LHCN-M2 (cell line): ENCODE data around the gene TTL. TPM values are rescaled to one million over a fixed set of nuclear protein-coding genes. Genes with fewer than 3 reads are reported as not detected.
A peak's percentile ranks its signal among the peaks of the same experiment; 100 is the strongest.
"Not testable (repeated sequence)": the region's sequence is repeated elsewhere in the genome, so short reads cannot be mapped to it uniquely, and the experiment has no call there.

ENCODE experiments used
- DNase-seq: peaks from one replicate; pipeline ENCODE4 v3.0.0-alpha.2; 2012; ENCODE audit warnings: low read depth
- polyA plus RNA-seq: library from polyadenylated mRNA; unstranded; fragments of >200 nt; gene quantifications from one replicate; pipeline ENCODE4 v1.2.1, GENCODE V29; 2012; ENCODE audit warnings: missing spikeins
- total RNA-seq: library from RNA; depleted of rRNA; stranded (reverse); fragments of >200 nt; gene quantifications from 2 replicates; pipeline ENCODE4 v1.2.3, GENCODE V29; 2014; rRNA removed

TTL gene
- 53.9 and 57.6 TPM in 2 replicates for total RNA-seq
- polyA plus RNA-seq = 22.4 TPM

DNA sequence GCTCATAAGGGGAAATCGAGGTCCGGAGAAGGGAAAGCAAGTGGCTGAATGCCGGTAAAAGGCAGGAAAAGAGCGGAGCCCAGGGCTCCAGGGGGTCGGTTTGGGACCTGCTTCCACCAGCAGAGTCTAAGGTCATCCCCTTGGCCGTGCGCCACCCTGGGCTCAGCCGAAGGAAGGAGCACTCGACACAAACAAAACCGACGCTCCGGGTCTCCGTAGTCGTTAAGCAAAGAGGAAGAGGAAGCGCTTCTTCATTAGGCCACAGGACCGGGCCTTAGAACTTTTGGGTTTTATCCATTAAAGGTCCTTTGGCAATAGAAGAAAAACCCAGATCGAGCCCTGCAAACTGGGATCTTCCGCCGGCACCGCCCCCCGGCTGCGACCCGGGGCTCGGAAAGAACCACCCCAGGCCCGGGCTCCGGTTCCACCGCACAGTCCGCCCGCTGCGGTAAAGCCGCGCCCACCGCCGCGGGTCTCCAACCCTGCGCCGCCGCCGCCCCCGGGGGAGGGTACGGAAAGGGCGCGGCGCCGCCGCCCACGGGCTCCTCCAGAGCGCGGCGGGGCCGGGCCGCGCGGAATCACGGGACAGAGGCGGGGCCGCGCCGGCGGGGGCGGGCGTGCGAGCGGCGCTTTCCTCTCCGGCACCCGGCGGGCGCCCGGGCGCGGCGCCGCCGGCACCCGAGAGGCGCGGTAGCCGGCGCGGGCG, at the start of gene TTL:
Gene TTL, plus strand, starts transcription at position 629 of the 706 bp plus-strand sequence. CDS start 189 bp downstream, outside the sequence.
- DNase-seq = peak; percentile 59

DNA sequence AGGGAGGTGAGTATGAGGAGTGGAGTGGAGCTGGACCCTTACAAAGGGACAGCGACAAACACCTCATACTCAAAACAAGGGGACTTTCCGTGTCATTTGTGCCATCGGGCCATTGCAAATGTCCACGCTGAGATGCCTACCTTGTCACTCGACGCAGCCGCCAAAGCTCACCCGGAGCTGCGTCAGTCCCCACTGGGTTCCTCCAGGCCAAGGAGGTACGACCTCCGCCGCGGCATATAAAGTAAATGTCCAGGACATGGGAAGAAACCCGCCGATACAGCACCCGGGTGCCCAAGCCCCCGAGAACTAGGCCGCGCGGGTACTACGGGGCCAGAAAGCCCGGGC, 49.6 kb upstream of the TTL start:
- not testable (repeated sequence) for DNase-seq

DNA sequence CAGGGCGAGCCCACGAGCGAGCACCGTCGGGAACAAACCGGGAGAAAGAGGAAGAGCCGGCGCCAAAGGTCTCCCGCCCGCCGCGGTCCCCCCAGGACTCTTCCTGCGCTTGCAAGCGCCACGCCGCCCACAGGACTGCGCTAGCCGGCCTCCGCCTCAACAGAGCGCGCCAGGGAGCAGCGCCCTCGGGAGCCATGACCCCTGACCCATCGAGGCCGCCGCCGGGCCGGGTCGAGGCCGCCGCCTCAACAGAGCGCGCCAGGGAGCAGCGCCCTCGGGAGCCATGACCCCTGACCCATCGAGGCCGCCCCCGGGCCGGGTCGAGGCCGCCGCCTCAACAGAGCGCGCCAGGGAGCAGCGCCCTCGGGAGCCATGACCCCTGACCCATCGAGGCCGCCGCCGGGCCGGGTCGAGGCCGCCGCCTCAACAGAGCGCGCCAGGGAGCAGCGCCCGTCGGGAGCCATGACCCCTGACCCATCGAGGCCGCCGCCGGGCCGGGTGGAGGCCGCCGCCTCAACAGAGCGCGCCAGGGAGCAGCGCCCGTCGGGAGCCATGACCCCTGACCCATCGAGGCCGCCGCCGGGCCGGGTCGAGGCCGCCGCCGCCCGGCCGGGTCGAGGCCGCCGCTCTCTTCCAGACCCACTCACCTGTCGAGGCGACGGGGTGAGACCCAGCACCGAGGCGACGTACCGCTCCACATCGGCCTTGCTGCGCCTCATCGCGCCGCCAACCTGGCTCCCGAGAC, 49.0 kb upstream of the TTL start:
- not testable (repeated sequence) for DNase-seq

DNA sequence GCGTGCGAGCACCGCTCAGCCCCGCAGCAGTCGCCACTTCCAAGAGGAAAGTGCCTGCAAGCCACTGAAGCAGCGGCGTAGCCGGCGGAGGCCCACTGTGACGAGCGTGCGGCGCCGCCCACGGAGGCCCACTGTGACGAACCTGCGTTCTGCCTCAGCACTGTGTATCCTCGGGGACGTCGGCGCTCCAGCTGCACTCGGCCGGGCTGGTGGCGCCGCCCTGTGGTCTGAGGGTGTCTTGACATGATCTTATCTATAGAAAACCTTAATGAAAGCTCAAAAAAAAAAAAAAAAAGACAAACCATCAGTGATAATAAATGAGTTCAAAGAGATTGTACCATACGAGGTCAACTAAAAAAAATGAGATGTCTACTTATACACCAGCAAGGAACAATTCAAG, 48.5 kb upstream of the TTL start, which contains the start of gene RGPD8:
Gene RGPD8, minus strand, starts transcription at position 166 of the 400 bp plus-strand sequence. CDS start 192 bp downstream, outside the sequence.
- peak; percentile 82 for DNase-seq

DNA sequence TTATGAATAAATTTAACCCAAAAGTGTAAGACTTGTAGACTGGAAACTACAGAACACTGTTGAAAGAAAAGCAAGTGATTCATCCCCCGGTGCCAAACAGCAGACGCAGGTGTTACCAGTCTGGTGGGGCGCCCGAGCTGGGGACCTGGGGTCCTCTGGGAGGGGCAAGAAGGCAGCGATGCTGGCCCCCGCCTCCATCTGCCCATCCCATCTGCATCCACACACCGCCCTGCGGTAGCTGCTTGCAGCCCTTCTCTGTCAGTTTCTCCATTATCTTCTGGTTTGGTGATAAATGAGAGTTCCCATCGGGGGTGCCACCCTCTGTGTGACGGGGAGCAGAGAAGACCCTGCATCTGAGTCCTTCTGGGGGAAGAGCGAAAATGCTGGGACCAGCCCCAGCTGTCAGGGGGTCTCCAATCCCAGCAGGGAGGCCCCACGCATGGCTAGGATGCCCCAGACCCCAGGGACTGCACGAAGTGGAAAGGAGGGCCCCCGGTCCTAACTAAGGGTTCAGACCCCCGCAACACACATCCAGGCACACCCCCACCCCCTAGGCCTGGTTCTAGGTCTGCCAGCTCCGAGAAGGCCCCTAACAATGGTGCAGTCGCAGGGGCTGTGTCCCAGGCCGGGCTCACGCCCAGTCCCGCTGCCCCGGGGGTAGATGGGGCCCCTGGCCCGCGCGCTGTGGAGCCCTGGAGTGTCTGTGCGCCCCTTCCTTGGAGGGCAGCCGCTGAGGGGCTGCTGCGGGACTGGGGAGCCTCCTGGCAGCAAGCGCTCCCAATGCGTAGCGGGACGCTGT, 47.8 kb upstream of the TTL start:
- DNase-seq = no peak

DNA sequence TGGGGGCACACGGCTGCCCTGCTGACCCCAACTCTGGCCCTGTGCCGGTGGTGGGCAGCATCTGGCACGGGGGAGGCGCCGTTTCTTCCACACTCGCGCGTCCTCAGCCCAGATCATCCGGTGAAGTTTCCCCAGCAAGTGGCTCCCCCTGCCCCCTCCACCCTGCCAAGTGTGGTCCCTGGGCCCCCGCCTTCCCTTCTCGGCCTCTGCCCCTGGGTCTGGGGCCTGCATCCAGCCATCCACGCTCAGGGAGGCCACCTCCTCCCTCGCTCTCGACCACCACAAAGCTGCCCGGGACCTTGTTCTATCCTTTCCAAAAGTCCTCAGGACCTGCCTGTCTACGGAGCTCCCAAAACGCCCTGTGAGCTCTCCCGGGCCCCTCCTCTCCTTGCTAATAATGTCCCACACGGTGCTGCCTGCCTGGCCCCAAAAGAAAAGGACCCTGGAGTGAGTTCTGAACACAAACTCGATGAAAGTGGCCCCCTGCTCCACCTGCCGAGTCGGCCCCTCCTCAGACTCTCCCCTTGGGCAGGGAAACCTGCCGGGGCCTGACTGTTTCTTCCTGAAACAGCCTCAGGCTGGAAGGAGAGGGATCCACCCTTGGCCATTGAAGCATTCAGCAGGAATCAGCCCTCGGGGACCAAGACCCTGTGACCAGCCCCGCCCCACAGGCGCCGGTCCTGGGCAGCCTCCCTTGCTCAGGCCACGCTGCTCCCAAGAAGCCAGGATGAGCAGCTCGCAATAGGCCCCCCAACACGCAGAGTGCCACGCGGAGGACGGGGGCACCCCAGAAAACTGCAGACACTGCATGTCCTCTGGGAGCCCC, 46.9 kb upstream of the TTL start:
- not testable (repeated sequence) for DNase-seq

DNA sequence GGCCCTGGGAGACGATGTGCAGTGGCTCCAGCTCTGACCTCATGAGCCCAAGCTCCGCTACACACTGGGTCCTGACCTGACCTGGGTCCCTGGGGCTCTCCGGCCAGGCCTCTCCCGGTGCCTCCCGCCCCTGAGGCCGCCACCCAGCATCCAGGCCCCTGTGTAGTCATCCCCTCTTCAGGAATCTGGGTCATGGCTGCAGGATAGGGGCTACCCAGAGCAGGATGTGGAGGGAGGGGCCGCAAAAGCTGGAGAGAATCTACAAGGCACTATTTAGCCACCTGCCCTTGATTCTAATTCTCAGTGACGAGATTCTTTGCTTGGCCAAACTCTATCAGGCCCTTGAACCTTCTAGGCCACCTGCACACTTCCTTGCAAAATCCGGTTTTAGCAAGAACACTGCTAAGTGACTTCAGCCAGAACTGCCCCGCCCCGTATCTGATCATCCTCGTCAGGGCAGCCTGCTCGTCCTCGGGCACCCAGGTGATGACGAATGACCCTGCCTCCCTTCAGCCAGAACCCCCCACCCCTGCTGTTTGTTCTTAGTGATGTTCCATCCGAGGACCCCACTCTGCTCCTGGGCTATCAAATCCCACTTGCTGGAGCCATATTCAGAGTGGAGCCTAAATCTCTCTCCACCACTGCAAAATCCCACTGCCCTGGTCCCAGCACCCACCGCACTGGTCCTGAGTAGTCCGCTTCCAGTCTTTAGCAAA, 46.1 kb upstream of the TTL start:
- not testable (repeated sequence) for DNase-seq

DNA sequence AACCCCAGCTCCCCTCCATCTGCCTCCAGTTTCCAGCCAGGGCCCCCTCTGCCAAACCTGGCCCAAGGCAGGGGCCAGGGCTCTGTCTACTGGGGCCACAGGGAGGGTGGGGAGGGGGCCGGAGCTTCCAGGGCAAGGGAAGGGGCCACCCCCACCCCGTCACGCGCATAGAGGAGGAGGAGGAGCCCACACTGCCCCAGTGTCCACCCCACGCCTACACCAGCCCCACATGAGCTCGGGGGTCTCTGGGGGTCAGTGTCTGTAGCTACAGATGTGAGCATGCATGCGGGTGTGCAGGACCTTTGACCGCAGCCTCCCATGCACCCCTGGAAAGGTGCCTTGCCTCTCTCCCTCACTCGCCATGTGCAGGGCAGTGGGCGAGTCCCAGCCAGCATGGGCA, 45.0 kb upstream of the TTL start:
- DNase-seq = not testable (repeated sequence)

DNA sequence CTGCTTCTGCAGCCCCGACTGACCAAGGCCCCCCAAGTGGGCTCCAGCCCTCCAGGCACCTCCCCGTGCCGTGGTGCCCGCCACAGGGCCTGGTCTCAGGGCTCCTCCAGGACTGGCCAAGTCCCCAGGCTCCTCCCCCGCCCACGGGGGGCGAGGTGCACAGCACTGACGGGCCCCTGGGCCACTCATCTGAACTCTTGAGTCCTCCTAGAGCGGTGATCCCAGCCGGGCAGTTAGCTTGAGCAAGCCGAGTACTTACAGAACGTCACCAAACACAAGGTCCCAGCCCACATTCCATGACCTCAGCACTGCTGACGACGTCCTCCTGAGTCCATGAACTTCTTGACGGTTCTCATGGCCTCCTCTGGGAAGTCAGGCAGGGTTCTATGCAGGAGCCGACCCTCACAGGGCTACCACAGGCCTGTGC, 44.5 kb upstream of the TTL start:
- not testable (repeated sequence) for DNase-seq

DNA sequence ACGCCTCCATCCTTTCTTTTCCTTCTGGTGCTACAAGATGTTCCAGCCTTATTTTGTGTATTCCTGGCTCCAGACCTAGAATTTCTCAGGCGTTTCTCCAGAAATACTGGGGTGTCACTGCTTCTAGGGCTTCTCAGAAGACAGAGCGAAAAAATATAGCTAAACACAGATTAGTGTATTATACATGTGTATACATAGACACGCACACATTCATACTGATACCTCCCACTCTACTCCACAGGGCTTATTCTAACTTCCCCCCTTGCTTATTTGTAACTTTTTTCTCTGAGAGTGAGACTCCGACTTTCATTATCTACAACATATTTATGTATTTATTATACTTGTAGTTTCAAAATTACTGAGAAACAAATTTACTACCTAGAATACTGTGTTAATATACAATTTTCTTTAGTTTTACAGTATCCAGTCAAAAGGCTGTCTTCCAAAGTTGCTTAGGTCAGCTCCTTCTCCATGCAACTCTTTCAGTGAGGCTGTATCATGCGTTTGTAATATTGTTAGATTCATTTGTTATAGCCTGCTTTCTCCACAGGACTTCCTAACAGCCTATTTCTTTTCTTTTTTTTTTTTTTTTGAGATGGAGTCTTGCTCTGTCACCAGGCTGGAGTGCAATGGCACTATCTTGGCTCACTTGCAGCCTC, 43.2 kb upstream of the TTL start:
- not testable (repeated sequence) for DNase-seq

DNA sequence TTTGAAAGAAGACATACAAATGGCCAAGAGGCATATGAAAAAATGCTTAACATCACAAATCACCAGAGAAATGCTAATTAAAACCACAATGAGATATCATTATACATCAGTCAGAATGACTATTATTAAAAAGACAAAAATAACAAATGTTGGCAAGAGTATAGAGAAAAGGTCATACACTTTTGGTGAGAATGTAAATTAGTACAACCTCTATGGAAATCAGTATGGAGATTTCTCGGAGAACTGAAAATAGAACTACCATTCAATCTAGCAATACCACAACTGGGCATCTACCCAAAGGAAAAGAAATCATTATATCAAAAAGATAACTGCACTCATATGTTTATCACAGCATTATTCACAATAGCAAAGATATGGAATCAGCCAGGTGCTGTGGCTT, 37.7 kb upstream of the TTL start:
- not testable (repeated sequence) for DNase-seq

DNA sequence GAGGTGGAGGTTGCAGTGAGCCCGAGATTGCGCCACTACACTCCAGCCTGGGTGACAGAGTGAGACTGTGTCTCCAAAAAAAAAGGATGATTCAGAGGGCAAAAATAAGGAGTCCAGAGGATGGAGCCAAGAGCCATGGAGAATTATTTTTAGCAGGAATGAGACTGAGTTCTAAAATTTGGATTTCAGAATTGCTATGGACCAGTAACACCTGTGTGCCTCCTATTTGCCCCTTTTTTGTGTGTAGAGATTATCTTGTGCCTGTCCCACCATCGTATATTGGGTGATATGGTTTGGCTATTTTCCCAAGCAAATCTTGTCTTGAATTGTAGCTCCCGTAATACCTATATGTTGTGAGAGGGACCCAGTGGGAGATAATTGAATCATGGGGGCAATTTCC, 32.1 kb upstream of the TTL start:
- DNase-seq = no peak

DNA sequence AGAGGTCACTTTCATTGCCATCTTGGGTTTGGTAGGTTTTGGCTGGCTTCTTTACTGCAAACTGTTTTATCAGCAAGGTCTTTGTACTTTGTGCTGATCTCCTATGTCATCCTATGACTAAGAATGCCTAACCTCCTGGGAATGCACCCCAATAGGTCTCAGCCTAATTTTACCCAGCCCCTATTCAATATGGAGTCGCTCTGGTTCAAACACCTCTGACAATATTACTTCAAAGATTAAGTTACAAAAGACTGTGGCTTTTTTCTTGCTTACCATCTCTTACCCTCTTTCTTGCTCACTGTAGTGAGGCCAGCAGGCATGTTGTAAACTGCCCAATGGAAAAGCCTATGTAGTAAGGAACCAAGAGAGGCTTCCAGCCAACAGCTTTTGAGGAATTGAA, 30.6 kb upstream of the TTL start:
- no peak for DNase-seq

DNA sequence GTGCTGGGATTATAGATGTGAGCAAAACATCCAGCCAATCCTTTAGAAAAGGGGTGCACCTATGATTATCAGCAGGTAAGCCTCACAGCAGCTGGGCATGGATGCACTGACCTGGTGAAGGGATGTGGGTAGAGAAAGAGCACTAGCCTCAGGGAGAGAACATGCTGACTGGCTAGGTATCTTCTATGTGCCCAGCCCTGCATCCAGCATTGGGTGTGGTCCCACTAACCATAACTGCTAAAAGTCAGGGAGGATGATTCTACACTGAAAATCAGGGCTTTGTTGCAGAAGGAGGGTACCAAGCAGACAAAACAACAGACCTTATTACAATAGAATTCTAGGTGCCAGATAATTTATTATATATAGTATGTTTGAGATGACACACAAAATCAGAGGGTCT, 27.4 kb upstream of the TTL start:
- no peak for DNase-seq

DNA sequence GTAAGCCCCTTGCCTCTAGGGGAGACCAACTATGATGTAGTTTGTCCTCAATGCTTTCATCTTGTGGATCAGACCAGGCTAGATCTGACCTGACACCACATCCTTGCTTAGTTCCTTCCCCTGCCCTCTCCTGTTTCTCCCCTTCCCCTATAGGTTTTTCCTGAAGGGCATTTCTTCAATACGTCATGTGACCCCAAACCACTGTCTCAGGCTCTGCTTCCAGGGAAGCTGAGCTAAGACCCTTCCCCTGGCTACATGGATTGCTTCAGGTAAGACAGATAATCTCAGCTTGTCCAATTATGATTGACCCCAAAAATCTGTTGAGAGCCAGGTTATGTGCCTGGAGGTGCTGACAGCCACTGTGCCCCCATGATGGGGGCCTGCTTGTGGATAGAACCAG, 22.6 kb upstream of the TTL start:
- no peak for DNase-seq

DNA sequence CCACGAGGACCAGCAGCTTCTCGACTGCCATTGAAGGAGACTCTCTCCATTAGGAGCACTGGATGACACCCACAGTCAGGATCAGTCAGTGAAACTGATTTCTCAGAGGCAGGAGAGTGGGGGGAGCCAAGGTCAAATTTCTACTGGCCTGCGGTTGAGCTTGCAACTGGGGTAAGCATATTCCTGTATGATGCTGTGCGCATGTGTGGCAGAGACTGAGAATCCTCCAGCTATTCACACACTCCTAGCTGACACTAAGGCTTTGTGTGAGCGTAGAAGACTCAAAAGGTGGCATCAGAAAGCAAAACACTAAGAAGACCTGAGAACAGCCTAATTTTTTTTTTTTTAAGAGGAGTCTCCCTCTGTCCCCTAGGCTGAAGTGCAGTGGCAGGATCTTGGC, 19.8 kb upstream of the TTL start:
- no peak for DNase-seq

DNA sequence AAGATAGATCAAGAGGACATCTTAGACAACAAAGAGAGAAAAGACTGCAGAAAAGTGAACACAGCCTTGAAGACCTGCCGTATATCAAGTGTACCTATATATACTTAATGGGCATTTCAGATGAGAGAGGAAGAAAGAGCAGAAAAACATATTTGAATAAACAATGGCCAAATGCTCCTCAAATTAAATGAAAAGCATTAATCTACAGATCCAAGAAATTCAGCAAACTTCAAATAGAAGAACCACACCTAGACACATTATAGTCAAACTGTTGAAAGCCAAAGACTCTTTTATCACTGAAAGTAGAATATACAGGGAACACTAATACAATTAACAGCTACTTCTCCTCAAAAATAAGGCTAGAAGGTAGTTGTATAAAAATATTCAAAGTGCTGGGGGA, 18.7 kb upstream of the TTL start:
- DNase-seq = no peak

DNA sequence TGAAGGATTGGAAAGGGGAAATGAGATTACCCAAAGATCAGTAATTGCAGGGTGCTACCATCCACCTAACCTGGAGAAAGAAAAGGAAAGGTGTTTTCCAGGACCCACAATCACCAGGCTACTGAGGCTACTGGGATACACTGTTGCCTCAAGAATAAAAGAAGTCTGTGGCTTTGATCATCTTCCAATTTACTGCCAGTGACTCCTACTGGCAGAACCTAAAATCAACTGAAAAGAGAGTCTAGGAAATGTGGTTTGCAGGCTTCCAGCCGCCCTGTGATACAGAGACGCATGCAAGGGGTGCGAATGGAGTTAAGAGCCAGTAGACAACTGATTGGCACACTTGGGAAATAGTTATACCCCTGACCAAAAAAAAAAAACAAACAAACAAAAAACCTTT, 16.6 kb upstream of the TTL start:
- DNase-seq = peak; percentile 19

DNA sequence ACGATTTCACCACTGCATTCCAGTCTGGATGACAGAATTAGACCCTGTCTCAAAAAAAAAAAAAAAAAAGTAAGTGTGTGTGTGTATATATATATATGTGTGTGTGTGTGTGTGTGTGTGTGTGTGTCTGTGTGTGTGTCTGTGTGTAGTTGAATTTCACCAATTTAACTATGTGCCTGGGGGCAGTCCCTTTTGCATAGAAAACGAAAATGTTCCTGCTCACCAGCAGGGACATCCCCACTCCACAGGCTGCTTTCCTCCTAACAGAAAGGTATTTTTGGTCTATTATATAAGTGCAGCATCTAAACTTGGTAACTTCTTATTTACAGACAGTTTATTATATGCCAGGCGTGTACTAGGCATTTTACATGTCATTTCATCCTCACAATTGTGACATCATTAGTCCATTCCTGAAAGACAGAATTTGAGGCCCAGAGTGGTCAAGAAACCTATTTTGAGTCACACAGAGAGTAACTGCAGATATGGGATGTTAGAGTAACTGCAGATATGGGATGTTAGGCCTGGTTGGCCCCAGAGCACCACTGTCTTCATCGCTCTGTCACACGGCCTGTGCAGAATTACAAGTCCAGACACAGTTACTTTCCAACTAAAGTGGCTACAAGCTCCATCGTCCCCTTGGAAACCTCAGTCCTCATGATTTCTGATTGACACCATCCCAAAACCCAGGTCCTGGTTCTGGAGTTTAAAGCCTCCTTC, 9.3 kb upstream of the TTL start:
- no peak for DNase-seq
